Measurements from ENCODE around the gene B4GALT2. TPM values are rescaled to one million over a fixed set of nuclear protein-coding genes. Genes with fewer than 3 reads are reported as not detected.

B4GALT2 gene
- 65.9 and 67.4 TPM in 2 replicates for total RNA-seq (2014; rRNA removed; shearing (Covaris generic))

GRCh38 chr1:43978551-43979260, at the start of gene B4GALT2:
Gene B4GALT2 (plus strand): TSS chr1:43979210. CDS start chr1:43981161, 1,951 bp downstream.
- peaks cover 7% of the 10 kb centered on the region; the same call in 1 of the 2 replicates for H3K4me1 ChIP-seq
- DNase-seq = peak; percentile 49 to 66
- H3K9me3 ChIP-seq (replicated peaks) = no peaks in the 10 kb centered on the region
- peak within 1 kb of the TSS; percentile 80 for H3K4me3 ChIP-seq
- H3K27ac ChIP-seq = peak within 1 kb of the TSS; percentile 53
- H3K27me3 ChIP-seq = no peaks in the 10 kb centered on the region
- peaks cover 12% of the 10 kb centered on the region for H3K36me3 ChIP-seq

- DNase-seq = peak; percentile 75 to 82
- no peak overlapping the region for H3K27ac ChIP-seq
- H3K27me3 ChIP-seq = no peaks in the 10 kb centered on the region
- no peak overlapping the region for H3K4me3 ChIP-seq
- H3K36me3 ChIP-seq = no peaks in the 10 kb centered on the region
- H3K9me3 ChIP-seq (replicated peaks) = no peaks in the 10 kb centered on the region
- peaks cover 21% of the 10 kb centered on the region for H3K4me1 ChIP-seq
Measured at GRCh38 chr1:43930168-43930948, 48.7 kb upstream of the B4GALT2 start.

- Histone ChIP-seq H3K4me3 (no peak overlapping the region), H3K36me3 (no peaks in the 10 kb centered on the region), H3K4me1 (peaks cover 21% of the 10 kb centered on the region), H3K27me3 (no peaks in the 10 kb centered on the region), H3K27ac (no peak overlapping the region), H3K9me3 (replicated peaks) (no peaks in the 10 kb centered on the region)
- no peak for DNase-seq
Measured at GRCh38 chr1:43930949-43931275, 48.1 kb upstream of the B4GALT2 start.

GRCh38 chr1:43931711-43932660, 47.0 kb upstream of the B4GALT2 start:
- H3K36me3 ChIP-seq = no peaks in the 10 kb centered on the region
- no peaks in the 10 kb centered on the region for H3K27me3 ChIP-seq
- no peak overlapping the region for H3K4me3 ChIP-seq
- H3K4me1 ChIP-seq = peaks cover 21% of the 10 kb centered on the region
- H3K27ac ChIP-seq = no peak overlapping the region
- H3K9me3 ChIP-seq (replicated peaks) = no peaks in the 10 kb centered on the region
- no peak for DNase-seq

DNA sequence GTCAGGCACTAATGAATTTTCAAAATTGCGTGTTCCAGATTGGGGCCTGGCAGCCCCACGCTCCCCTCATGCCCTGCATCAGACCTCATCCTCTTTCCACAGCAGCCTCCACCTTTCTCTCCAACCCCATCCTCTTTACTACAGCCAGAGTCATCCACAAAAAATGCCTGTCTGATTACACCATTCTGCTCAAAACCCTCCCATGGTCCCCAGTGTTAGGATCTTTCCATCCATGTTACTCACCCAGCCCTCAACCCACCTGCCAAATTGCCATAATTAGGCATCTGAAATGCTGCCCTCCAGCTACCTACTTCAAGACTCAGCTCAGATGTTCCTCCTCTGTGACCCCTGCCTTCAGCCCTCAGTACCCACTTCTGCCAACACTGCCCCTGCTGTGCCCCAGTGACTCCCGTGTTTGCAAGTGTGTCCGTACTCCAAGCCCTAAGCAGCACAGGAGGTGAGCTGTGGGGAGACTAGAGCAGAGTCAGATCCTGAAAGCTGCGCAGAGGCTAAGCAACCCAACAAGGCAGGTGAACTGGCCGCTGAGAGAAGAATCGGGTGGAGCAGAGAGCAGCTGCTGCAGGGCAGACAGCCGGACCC, 46.1 kb upstream of the B4GALT2 start:
- Histone ChIP-seq H3K4me1 (peaks cover 21% of the 10 kb centered on the region), H3K4me3 (peak overlapping the region; percentile 59)
- no peak for DNase-seq

GRCh38 chr1:43933386-43934100, 45.5 kb upstream of the B4GALT2 start, which contains the start of gene ARTN:
Gene ARTN (plus strand): TSS chr1:43933801. CDS start chr1:43935657, 1,856 bp downstream.
- peaks cover 21% of the 10 kb centered on the region for H3K4me1 ChIP-seq
- H3K9me3 ChIP-seq (replicated peaks) = no peaks in the 10 kb centered on the region
- no peaks in the 10 kb centered on the region for H3K27me3 ChIP-seq
- H3K27ac ChIP-seq = no peak within 1 kb of the TSS
- peak within 1 kb of the TSS; percentile 59 for H3K4me3 ChIP-seq
- DNase-seq = peak; percentile 66 to 74
- H3K36me3 ChIP-seq = no peaks in the 10 kb centered on the region

More for the DNA sequence above, 46.1 kb upstream of the B4GALT2 start:
- no peak overlapping the region for H3K27ac ChIP-seq
- no peaks in the 10 kb centered on the region for H3K9me3 ChIP-seq (replicated peaks)
- no peaks in the 10 kb centered on the region for H3K36me3 ChIP-seq
- no peaks in the 10 kb centered on the region for H3K27me3 ChIP-seq

GRCh38 chr1:43934101-43934985, 44.7 kb upstream of the B4GALT2 start:
- Histone ChIP-seq H3K4me1 (peaks cover 21% of the 10 kb centered on the region), H3K36me3 (no peaks in the 10 kb centered on the region), H3K27ac (no peak overlapping the region), H3K27me3 (no peaks in the 10 kb centered on the region), H3K4me3 (peak overlapping the region; percentile 59), H3K9me3 (replicated peaks) (no peaks in the 10 kb centered on the region)
- DNase-seq = peak; percentile 88 to 95

DNA sequence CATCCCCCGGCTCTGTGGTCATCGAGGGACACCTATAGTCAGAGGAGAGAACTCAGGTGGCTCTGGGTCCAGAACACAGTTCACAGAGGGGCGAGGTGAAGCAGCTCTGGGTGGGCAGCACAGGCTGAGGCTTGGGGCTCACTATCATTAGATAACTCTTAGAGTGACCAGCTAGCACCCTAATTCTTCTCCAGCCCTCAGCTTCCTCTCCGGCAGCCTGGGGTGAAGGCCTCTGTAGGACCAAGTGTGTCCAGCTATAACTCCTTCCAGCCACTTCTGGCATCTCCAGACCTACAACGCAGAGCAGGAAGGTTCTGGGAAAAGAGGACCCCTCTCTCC, 44.1 kb upstream of the B4GALT2 start:
- Histone ChIP-seq H3K9me3 (replicated peaks) (no peaks in the 10 kb centered on the region), H3K4me1 (peaks cover 21% of the 10 kb centered on the region), H3K4me3 (no peak overlapping the region), H3K27me3 (no peaks in the 10 kb centered on the region), H3K36me3 (no peaks in the 10 kb centered on the region), H3K27ac (no peak overlapping the region)
- DNase-seq = no peak

- Histone ChIP-seq H3K27me3 (no peaks in the 10 kb centered on the region), H3K4me3 (no peak overlapping the region), H3K9me3 (replicated peaks) (no peaks in the 10 kb centered on the region), H3K36me3 (no peaks in the 10 kb centered on the region), H3K4me1 (peaks cover 14% of the 10 kb centered on the region), H3K27ac (no peak overlapping the region)
- DNase-seq = no peak
Measured at GRCh38 chr1:43935711-43936427, 43.1 kb upstream of the B4GALT2 start.

- DNase-seq = no peak
- Histone ChIP-seq H3K27ac (no peak overlapping the region), H3K4me3 (no peak overlapping the region), H3K36me3 (no peaks in the 10 kb centered on the region), H3K27me3 (no peaks in the 10 kb centered on the region), H3K4me1 (peaks cover 13% of the 10 kb centered on the region), H3K9me3 (replicated peaks) (no peaks in the 10 kb centered on the region)
Measured at GRCh38 chr1:43936431-43937151, 42.4 kb upstream of the B4GALT2 start.

DNA sequence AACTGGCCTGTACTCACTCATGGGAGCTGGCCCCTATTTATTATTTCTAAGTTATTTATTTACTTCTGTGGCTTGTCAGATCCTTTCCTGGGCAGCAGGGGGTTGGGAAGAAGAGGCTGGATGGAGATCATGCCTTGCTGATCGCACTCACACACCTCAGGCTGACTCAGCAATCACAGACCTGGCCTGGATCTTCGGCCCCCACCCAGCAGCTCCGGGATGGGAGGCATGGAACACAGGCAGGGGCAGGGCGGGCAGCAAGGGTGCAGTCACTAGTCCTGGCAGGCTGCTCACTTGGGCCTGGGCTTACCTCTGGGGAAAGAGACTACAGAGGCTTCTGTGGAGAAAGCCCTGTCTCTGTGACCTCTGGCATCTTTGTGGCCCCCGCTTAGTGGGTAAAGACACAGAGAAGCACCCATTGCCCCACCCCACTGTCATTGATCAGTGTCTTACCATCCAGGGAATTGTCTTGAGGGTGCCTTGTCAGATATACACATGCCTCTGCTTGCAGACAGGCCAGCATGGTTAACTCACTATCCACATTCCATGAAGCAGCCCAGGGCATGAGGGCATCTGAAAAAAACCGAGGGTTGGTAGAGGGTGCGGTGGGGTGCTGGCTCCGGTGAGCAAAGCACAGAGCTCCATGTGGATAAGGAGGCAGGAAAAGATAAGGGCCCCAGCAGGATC, 41.7 kb upstream of the B4GALT2 start:
- Histone ChIP-seq H3K27me3 (no peaks in the 10 kb centered on the region), H3K4me3 (no peak overlapping the region), H3K27ac (no peak overlapping the region), H3K4me1 (peaks cover 13% of the 10 kb centered on the region), H3K9me3 (replicated peaks) (no peaks in the 10 kb centered on the region), H3K36me3 (no peaks in the 10 kb centered on the region)
- no peak for DNase-seq

GRCh38 chr1:43938383-43938782, 40.6 kb upstream of the B4GALT2 start:
- no peak for DNase-seq
- Histone ChIP-seq H3K27me3 (no peaks in the 10 kb centered on the region), H3K9me3 (replicated peaks) (no peaks in the 10 kb centered on the region)

More at GRCh38 chr1:43938383-43938782, 40.6 kb upstream of the B4GALT2 start:
- Histone ChIP-seq H3K36me3 (no peaks in the 10 kb centered on the region), H3K4me1 (peaks cover 10% of the 10 kb centered on the region), H3K27ac (no peak overlapping the region), H3K4me3 (no peak overlapping the region)
